SK-N-SH treated with all-trans-retinoic acid at 6 μM for 48 hours (cell line): ENCODE data around the gene AUTS2.

Source experiments
- BACH2 ChIP-seq: fragments of 250-450 bp; sonication (Bioruptor Pico); IDR thresholded peaks from 2 replicates; pipeline ENCODE4 v1.9.0; 2021; ENCODE audit warnings: mild to moderate bottlenecking, borderline replicate concordance
- OSR1 ChIP-seq: fragments of 250-450 bp; sonication (Bioruptor Pico); IDR thresholded peaks from 2 replicates; pipeline ENCODE4 v1.8.0; 2022; ENCODE audit warnings: moderate library complexity, mild to moderate bottlenecking, inconsistent platforms
- RARB ChIP-seq: fragments of 250-450 bp; sonication (Bioruptor Pico); IDR thresholded peaks from 2 replicates; pipeline ENCODE4 v1.8.0; 2021; ENCODE audit warnings: mild to moderate bottlenecking, moderate library complexity
- TCF4 ChIP-seq: fragments of 250-450 bp; sonication (Bioruptor Pico); IDR thresholded peaks from 2 replicates; pipeline ENCODE4 v1.8.0; 2021; ENCODE audit warnings: mild to moderate bottlenecking, moderate library complexity, borderline replicate concordance
- ZC3H10 ChIP-seq: fragments of 250-450 bp; sonication (Bioruptor Pico); IDR thresholded peaks from 2 replicates; pipeline ENCODE4 v1.5.1; 2021; ENCODE audit warnings: mild to moderate bottlenecking, moderate library complexity
- ZFP3 ChIP-seq: fragments of 250-450 bp; sonication (Bioruptor Pico); IDR thresholded peaks from 2 replicates; pipeline ENCODE4 v1.5.0; 2020; ENCODE audit warnings: mild to moderate bottlenecking, moderate library complexity
- ZFP30 ChIP-seq: fragments of 450-650 bp; formaldehyde crosslinking; IDR thresholded peaks from 2 replicates; pipeline ENCODE4 v1.5.0; 2022; ENCODE audit warnings: mild to moderate bottlenecking, moderate library complexity
- ZNF8 ChIP-seq: fragments of 450-650 bp; formaldehyde crosslinking; IDR thresholded peaks from 2 replicates; pipeline ENCODE4 v1.5.0; 2020; ENCODE audit warnings: mild to moderate bottlenecking, moderate library complexity
- TF ChIP-seq, protein P1 (sequence below): fragments of 250-450 bp; sonication (Bioruptor Pico); IDR thresholded peaks from 2 replicates; pipeline ENCODE4 v1.8.0; 2020; ENCODE audit warnings: mild to moderate bottlenecking, moderate library complexity, borderline replicate concordance
- TF ChIP-seq, protein P2 (sequence below): fragments of 250-450 bp; sonication (Bioruptor Pico); IDR thresholded peaks from 2 replicates; pipeline ENCODE4 v1.5.1; 2020; ENCODE audit warnings: low read depth, mild to moderate bottlenecking, moderate library complexity
- TF ChIP-seq, protein P3 (sequence below): fragments of 250-450 bp; sonication (Bioruptor Pico); IDR thresholded peaks from 2 replicates; pipeline ENCODE4 v1.8.0; 2021; ENCODE audit warnings: low read depth, mild to moderate bottlenecking, moderate library complexity, borderline replicate concordance

DNA sequence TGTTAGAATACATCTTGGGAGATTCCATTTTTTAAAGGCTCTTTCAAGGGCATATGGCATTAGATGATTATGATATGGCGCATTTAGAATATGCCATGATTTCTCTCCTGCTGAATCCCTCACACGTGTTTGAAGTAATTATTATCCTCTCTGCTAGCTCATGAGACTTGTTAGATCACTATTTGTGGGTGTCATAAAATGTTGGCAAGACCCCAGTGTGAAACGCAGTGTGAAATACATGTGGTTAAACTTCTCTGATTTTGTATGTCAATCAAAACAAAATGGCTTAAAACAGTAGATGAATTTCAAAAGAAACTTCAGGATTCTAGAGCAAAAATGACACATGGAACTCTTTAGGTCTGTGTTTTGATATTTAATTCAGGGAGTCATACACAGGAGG, 560.8 kb downstream of the AUTS2 start:
- TF ChIP-seq ZFP3 (CRISPR knock-in tag) (no peak), ZC3H10 (CRISPR knock-in tag) (no peak), OSR1 (no peak), RARB (no peak), ZFP30 (CRISPR knock-in tag) (no peak), ZNF8 (CRISPR knock-in tag) (no peak), TCF4 (no peak), BACH2 (CRISPR knock-in tag) (no peak)
- TF ChIP-seq, protein P1, sequence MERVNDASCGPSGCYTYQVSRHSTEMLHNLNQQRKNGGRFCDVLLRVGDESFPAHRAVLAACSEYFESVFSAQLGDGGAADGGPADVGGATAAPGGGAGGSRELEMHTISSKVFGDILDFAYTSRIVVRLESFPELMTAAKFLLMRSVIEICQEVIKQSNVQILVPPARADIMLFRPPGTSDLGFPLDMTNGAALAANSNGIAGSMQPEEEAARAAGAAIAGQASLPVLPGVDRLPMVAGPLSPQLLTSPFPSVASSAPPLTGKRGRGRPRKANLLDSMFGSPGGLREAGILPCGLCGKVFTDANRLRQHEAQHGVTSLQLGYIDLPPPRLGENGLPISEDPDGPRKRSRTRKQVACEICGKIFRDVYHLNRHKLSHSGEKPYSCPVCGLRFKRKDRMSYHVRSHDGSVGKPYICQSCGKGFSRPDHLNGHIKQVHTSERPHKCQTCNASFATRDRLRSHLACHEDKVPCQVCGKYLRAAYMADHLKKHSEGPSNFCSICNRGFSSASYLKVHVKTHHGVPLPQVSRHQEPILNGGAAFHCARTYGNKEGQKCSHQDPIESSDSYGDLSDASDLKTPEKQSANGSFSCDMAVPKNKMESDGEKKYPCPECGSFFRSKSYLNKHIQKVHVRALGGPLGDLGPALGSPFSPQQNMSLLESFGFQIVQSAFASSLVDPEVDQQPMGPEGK (CRISPR knock-in tag): no peak
- TF ChIP-seq, protein P2, sequence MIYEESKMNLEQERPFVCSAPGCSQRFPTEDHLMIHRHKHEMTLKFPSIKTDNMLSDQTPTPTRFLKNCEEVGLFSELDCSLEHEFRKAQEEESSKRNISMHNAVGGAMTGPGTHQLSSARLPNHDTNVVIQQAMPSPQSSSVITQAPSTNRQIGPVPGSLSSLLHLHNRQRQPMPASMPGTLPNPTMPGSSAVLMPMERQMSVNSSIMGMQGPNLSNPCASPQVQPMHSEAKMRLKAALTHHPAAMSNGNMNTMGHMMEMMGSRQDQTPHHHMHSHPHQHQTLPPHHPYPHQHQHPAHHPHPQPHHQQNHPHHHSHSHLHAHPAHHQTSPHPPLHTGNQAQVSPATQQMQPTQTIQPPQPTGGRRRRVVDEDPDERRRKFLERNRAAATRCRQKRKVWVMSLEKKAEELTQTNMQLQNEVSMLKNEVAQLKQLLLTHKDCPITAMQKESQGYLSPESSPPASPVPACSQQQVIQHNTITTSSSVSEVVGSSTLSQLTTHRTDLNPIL (CRISPR knock-in tag): no peak
- TF ChIP-seq, protein P3, sequence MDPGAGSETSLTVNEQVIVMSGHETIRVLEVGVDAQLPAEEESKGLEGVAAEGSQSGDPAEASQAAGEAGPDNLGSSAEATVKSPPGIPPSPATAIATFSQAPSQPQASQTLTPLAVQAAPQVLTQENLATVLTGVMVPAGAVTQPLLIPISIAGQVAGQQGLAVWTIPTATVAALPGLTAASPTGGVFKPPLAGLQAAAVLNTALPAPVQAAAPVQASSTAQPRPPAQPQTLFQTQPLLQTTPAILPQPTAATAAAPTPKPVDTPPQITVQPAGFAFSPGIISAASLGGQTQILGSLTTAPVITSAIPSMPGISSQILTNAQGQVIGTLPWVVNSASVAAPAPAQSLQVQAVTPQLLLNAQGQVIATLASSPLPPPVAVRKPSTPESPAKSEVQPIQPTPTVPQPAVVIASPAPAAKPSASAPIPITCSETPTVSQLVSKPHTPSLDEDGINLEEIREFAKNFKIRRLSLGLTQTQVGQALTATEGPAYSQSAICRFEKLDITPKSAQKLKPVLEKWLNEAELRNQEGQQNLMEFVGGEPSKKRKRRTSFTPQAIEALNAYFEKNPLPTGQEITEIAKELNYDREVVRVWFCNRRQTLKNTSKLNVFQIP (CRISPR knock-in tag): no peak
